NCI-H1092 (cell line): ENCODE measurements around the gene CPVL.
A peak's percentile ranks its signal among the peaks of the same experiment; 100 is the strongest.

Experiments used
- DNase-seq: peaks from one replicate; lab custom pipeline; 2025; lab: John Stamatoyannopoulos, UW

CPVL gene

DNA sequence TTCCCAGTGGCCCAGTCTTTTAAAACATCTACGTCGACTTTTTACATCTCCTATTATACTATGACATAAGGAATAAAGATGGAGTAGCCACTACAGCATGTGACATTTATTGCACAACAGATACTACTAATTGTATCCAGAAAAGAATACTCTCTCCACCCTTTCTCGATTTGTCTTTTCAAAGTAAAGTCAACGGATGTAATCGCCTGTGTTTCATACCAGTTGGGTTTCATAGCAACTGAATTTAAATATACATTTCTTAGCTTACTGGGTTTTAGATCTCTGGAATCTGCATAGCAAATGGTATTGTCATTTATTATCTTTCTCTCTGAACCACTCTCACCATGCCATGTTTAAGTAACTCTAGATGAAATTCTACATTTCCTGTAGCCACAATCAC, 101.8 kb downstream of the CPVL start:
- no peak for DNase-seq

DNA sequence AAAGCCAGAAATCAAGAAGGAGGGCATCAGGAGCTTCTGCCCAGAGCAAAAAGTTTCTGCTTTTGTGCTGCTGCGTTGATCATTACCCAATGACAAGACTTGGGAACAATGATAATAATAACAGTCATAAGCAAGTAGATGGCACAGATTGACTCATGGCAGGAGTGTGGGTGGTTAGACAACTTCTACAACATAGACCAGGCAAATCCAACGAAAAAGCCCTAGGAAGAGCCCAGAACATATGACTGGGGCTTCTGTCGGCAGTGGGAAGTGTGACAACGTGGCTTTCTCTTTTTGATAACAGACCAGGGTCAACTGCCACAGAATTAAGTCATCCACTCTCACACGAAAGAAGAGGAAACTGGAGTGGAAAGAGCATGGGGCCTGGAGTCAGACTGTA, 102.8 kb downstream of the CPVL start:
- DNase-seq, result no peak

DNA sequence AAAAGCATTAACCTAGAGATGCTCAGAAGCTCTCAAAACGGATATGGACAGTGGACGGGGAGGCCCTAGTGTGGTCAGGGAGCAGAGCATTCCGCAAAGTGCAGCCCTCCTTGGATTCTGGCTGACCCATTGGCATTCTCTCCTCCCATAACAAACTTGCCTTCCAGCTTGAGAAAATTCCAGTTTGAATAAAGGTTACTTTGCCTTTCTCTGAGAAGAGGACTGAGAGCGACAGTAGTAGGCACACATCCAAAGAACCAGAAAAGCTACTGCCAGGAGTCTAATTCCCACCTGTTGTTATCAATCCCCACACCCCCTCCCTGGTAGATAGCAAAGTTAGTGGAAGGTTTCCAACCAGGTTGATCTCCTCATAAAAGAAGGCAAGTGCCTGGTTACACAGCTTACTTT, 103.5 kb downstream of the CPVL start:
- DNase-seq, result no peak

DNA sequence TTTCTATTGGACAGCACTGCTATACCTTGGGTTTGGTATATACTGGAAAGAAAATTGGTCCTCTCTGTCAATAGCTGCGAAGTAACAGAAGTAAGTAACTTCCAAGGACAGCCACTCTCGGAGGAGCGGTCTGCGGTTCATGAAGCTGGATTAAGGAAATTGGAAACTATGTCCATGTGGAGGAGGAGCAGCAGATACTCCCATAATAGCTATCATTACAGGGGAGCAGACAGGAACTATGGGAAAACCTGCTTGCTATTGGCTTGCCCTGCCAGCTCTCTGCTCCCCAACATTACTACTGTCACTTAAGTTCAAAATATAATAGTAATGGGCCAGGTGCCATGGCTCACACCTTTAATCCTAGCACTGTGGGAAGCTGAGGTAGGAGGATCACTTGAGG, 104.3 kb downstream of the CPVL start:
- DNase-seq, result no peak

DNA sequence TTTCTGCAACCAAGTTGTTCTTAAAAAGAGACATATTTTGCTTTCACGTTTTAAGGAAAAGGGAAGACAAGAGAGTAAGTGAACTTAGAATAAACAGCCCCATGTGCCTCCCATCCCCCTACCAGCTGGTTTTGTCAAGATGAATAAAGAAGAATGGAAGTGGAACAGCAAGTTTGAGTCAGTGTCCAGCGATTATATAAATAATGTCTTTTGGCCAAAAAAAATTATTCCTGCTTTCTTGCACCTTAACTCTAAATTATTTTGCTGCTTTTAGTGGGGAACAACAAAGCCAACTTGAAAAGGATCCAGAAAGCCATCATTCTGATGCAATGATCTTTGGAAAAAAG, 105.8 kb downstream of the CPVL start:
- DNase-seq, result no peak

DNA sequence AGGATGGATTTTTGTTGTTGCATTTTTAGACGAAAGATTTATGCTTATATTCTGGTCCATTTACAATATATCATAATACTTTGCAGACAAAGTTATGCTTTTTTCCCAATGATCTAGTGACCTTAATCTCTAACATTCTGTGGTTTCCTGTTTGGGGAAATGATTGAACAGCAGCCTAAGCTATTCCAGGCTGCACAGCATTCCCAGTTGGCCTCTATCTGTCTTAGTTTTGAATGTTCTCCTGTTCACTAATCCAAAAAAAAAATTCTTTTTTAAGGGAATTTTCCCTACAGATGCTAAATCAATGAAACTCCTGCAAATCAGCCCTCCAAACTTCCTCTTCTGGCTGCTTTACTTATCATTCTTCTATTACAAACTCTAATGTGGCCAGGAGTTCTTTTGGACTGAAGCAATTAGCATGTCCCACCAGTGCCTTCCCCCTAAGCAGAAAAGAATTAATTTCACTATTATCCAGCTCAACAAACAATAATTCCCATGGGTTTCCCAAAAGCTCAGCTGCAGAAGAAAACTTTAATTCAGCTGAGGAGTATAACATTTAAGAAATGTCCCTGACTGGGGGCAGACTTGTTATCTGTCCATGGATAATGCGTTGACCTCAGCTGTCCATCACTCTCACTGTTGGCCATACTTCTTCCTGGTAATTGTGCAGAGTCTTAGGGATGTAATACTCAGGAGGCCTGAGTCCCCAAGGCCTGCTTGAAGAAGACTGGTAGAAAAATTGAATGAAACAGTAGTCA, 106.3 kb downstream of the CPVL start:
- DNase-seq, result no peak

DNA sequence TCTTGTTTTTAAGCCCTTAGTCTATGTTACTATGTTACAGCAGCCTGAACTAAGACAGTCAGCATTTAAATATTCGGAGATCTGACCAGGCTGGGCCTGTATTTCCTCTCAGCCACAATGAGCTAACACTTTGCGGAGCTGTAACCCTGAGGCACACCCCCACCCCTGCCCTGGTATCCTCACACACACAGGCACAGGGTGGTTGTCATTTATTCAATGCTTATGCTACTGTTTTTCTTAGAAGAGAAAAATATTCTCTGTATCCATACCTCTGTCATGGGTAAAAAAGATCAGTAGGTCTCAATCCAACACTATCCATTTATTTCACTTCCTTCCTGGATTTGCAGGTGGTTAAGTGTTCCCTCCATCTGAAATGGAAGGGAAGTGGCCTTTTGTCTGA, 107.9 kb downstream of the CPVL start:
- no peak for DNase-seq

DNA sequence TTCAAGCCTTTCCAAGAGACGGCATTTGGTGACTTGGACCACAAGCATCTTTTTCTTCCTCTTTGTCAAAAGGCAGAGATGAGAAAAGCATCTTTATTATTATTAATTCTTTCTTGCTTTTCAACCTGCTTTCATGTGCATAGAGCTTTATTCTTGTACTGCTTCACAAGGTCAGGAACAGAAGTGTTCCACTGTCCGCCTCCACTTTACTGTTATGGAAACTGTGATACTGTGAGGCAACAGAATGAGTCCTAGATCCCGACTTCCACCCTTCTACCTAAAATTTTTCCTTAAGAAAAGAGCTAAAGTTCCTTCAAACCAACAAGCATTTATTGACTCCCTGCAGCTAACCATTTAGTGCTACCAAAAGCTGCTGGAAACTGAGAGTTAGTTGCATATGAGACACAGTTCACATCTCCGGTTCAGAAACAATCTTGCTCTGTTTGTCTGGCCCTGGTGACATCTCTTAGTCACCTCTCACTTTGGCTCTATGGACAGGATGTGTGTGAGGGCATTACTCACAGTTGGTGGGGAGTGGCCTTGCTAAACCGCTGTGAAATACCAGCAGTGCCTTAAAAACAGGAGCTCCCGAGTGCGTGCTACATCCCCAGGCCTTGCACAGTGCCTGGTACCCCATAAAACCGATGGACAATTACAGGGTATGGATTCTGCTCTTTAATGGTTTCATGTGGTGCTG, 111.1 kb downstream of the CPVL start:
- no peak for DNase-seq

DNA sequence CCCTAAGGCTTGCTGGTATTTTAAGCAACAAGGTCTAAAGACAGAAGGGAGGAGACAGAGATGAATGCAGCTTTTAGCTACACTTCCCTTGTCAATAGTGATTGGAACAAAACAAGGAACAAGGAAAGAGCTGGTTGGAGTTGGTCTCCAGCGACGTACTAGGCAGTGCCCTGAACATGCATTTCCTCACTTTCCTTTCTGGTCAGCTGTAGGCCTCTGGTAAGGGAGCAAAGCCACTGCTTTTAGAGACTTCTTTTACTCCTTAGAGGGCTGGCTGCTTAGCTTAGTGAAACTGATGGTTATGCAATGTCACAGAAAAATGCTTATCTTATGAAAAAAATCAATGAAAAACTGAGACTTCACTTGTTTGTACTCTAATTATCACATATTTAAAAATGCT, 112.8 kb downstream of the CPVL start:
- no peak for DNase-seq

DNA sequence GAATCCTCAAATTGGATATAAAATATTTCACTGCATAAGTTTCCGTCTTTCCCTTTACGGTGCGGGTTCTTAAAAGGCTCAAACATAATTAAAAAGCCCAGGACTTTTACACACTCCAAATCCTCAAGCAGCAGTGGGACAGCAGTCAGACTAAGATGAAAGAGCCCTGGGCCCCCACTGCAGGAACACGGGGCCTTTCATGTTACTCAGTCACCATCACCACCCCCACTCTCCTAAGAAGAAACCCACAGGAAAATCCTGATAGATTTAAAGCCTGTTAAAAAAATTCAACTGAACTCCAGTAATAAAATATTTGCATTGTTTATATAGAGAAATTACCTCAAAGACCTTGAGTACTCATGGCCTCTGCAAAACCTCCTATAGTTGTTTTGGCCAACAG, 114.2 kb downstream of the CPVL start:
- DNase-seq, result no peak

DNA sequence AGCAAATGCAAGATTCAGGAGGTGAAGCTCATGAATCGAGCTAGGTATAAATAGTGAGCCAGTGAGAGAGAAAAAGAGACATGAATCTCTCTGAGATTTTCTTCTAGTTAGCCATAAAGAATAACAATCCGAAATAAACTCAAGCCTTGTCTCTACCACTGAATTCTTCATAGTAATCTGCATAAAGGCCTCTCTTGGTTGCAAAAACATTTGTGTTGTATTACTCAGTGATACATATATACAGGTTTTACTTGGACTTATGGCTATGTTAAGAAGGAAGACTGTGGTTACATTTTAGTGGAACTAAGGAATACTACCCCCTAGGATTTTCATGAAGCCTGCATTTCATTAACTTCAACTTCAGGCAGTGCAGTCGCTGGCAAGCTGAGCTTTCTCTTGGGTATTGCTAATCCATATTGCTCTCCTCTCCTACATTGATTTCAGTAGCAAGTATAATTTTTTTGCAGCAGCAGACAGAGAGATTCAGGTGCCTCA, 115.5 kb downstream of the CPVL start:
- DNase-seq, result no peak

DNA sequence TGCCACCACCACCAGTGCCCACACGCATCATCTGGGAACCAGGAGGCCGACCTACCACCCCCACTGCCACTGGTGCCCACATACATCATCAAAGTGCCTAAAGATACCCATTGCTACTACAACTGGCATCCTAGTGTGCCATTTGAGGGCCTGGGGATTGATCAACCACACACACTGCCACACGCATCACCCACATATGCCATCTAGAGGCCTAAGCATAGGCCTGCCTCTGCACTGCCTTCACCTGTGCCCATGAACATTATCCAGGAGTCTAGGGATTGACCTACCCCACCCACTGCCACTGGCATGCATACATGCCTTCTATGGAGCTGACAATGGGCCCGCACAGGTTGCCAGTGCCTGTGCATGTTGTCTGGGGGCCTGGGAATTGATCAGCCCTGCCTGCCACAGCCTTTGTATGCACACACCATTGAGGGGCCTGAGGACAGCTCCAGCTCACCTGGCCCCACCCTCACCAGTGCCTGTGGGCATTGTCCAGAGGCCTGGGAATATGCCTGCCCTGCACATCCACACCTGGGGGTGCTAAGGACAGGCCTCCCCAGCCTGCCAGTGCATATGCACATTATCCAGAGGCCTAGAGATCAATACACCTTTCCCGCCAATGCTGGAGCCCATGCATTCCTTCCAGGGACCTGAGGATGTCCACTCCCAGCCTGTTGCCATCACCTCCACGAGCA, 123.9 kb downstream of the CPVL start:
- DNase-seq, result no peak

DNA sequence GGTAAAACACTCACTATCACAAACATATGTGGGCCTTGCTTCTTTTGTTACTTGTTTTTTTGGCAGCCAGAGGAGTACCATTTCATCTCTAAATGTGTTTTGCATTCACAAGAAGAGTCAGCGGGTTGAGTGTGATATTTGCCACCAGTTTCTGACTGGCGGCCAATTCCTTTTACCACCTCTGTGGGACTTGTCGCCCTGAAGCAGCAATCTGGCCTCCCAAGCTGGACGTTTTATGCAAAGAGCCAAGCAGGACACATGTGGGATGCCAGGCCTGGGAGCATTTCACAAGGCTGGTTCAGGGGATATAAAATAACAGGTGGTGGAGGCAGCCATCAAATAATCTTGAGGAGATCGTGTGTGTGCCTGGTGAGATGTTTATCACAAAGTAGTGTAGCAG, 126.4 kb downstream of the CPVL start:
- peak; percentile 71 for DNase-seq

DNA sequence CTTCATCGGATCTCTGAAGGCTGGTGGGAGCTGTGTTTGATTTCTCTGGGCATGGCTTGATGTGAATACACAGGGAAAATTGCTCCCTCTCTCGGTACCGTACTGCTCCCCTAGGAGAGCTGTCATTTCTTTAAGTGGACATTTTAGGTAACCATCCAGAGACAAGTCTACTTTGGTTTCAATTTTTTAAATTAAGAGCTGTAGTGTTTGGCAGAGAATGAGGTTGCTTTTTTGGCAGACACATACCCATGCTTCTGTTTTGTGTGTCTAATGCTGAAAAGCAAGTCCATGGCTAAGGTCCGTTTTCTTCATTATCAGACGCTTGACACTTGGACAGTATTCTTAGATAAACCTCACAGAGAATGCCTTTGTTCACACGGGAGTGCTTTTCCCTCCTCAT, 127.0 kb downstream of the CPVL start:
- DNase-seq, result peak; percentile 55

DNA sequence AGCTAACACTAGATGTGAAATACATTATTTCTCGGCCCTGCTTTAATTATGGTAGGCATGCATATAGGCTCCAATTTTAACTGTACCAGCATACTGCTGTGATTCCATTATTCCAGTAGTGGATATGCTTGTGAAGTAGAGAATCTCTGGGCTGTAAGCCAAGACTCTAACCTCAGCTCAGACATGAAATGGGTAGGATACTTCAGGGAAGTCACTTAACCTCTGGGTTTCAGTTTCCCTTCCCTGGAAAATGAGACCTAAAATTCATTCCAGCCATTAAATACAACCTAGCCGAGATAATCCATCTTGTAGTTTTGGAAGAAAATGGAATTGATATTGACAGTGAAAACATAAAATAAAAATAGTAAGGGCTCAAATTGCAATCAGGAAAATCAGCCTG, 128.6 kb downstream of the CPVL start:
- peak; percentile 60 for DNase-seq

DNA sequence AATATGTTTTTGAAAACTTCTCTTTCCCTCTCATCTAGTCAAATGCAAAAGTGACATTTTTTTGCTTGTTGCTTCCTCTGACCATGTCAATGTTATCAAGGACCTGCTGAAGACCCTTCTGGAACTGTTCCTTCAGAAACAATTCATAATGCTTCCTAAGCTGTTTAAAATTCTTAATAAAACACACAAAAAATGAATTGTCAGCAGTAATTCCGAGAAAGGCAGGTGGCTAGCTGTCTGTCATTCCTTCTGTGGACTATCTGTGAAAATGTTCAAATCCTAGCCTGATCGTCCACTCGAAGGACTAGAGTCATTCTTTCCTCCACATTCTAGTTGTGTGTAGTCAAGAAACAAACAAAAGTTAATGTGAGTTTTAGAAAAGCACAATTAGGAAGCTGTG, 131.6 kb downstream of the CPVL start:
- DNase-seq, result no peak

DNA sequence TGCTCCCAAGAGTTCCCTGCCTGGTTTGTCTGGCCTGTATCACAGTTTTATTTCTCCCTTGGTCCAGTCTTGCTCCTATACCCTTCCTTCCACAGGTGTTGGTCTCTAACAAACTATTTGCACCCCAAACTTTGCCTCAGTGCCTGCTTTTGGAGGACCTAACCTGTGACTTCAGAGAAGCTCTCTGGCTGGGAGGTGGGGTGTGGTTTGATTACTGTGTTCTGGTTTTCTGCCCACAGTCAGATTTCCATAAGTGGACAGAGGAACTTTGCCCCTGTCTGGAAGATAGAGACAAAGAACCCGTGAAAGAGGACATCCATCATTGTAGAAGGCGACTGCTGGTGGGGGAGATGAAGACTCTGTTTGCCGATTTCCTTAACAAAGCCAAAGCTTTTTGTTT, 132.4 kb downstream of the CPVL start:
- no peak for DNase-seq

DNA sequence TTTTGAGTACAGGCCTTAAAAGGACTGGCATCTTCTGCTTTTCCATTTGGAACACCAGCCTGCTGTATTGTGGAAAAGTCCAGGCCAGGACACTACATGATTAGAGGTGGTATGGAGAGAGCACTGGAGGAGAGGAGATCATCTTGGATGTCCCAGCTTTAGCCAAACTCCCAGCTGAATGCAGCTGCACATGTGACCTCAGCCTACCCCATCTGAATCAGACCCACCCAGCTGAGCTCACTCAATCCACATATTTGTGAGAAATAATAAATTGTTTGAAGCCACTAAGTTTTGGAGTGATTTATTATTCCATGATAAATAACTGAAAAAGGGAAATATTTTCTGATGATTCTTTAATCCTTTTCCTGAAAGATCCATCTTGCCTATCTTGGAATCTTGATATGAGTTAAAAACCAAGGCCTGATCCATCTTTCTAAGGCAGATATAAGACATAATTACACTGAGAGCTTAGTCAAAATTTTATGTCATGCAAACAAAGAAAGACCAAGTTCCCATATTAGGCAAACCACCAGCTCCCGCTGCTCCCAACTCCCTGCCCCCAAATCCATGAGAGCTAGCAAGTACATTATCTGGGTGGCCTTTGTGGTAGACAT, 133.1 kb downstream of the CPVL start:
- no peak for DNase-seq

DNA sequence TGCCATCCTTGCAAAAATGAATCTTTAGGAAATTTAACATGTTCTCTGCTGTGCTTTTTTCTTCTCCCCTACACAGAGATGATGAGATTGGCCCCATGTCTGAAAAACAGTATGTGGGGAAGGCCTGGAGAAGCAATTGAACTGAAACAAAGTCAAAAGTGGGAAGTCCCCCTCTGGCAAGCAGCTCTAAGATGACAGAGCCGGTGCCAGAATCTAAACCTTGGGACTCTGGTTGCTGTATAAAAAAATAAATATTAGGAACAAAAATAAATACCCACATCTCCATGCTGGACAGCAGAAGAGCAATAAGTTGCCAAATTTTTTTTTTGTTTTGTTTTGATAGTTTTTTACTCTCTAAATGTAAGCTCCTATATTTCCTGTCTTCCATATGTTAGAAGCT, 136.4 kb downstream of the CPVL start:
- no peak for DNase-seq

DNA sequence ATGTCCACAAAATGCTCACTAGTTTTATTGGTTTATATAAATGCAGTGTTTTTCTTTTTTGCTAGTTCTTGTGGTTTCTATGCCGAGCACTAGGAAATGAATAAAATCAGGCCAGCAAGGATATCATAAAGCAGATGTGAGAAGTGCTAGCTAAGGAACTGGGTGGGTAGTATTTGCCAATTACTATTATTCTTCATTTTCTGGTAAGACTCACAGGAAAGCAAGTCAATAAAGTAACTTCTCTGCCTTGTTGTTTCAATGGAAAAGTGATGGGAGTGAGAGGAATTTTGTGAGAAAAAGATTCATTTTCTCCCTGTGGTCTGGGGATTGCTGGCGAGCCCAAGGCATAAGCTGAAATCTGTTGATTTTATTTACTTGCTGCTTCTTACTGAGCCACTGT, 137.7 kb downstream of the CPVL start:
- DNase-seq, result no peak

DNA sequence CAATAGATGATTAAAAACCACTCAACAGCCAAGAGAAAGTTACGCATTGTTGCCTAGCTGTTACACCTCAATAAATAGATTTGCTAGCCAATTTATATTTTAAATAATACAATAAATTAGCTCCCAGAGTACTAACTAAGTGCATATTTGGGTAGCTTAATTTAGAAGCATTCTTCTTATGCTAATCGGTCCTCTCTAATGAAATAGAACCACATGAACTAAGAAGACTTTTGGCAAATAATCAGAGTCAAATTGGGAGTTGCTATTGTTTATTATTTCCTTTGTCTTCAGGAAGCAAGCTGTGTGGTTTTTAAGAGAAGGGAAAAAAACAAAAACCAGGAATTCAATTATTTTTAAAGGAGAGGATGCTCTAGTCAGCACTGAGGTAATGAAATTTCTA, 139.2 kb downstream of the CPVL start:
- no peak for DNase-seq

DNA sequence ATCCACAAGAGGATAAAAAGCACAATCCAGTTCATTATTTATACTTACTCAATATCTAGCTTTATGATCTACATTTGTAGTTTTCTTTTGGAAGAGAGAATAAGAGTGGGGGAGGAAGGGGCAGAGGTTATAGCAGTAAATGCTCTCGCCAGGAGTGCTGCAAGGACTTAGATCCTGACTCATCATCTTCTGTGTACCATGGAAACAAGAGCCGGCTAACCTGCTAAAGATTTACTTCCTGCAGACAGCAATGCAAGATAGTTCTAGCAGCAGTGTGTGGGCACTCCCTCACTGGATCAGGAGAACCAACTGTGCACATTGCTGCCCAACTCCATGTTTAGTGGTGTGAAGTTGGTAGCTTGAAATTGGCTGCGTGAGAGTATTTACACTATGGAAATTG, 140.5 kb downstream of the CPVL start:
- no peak for DNase-seq

DNA sequence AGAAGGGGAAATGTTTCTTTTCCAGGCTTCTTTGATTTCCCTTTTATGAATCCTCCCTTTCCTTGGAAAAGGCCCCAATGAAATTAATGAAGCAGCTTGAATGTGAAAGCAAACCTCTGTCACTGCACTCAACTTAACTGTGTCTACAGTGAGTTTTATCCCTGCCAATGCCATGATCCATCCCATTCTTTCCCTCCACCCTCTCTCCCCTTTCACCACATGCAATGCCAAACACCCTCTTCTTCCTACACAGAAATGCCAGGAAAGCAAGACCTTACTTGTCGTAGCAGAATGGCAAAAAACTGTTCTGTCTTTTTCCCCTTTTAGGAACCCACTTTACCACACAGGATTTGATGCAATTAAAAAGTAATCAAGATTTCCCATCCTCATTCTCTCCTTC, 140.9 kb downstream of the CPVL start:
- no peak for DNase-seq
